WTC11 (cell line): ENCODE data around the gene GTF3C6. TPM values are rescaled to one million over a fixed set of nuclear protein-coding genes. Genes with fewer than 3 reads are reported as not detected.
A peak's percentile ranks its signal among the peaks of the same experiment; 100 is the strongest.

Experiments used
- ATAC-seq: fragments of 200-7000 bp; cut with Tn5 transposase; 2 replicates; pipeline ENCODE4 v1.10.0; 2021; ENCODE audit warnings: mild to moderate bottlenecking, moderate library complexity
- CTCF ChIA-PET: fragments of 300-600 bp; sonication (Branson Sonifier 250); formaldehyde crosslinking; loops from one replicate; lab custom pipeline; 2021; ENCODE audit warnings: antibody characterized with exemption; lab: Charles Lee
- POLR2A ChIA-PET: fragments of 350-600 bp; sonication (Branson Sonifier 250); formaldehyde crosslinking; loops from one replicate; lab custom pipeline; 2021; ENCODE audit warnings: antibody characterized with exemption; lab: Charles Lee
- DNase-seq: peaks from one replicate; pipeline ENCODE4 v3.0.0; 2021; ENCODE audit warnings: low spot score
- H3K27ac Mint-ChIP-seq: 2 replicates; pipeline ENCODE4 v1.8.0; 2021; ENCODE audit warnings: mixed read lengths
- H3K27me3 Mint-ChIP-seq: 2 replicates; pipeline ENCODE4 v1.8.0; 2021; ENCODE audit warnings: low read depth, mild to moderate bottlenecking, moderate library complexity, mixed read lengths
- H3K36me3 Mint-ChIP-seq: 2 replicates; pipeline ENCODE4 v1.8.0; 2021; ENCODE audit warnings: mixed read lengths
- H3K4me1 Mint-ChIP-seq: 2 replicates; pipeline ENCODE4 v1.8.0; 2022; ENCODE audit warnings: mixed read lengths
- H3K4me3 Mint-ChIP-seq: 2 replicates; pipeline ENCODE4 v1.8.0; 2021; ENCODE audit warnings: mild to moderate bottlenecking, moderate library complexity, mixed read lengths
- H3K9me3 Mint-ChIP-seq: 2 replicates; pipeline ENCODE4 v1.8.0; 2021; ENCODE audit warnings: mixed read lengths
- CTCF ChIP-seq: fragments of 200-600 bp; IDR thresholded peaks from 2 replicates; pipeline ENCODE4 v1.8.0; 2022; ENCODE audit warnings: antibody characterized with exemption
- FOXK1 ChIP-seq: sonication (generic); formaldehyde crosslinking; IDR thresholded peaks from 2 replicates; pipeline ENCODE4 v1.8.0; 2022; ENCODE audit warnings: mild to moderate bottlenecking, moderate library complexity, missing genetic modification reagents
- FOXP4 ChIP-seq: sonication (generic); formaldehyde crosslinking; IDR thresholded peaks from 2 replicates; pipeline ENCODE4 v1.8.0; 2022; ENCODE audit warnings: mild to moderate bottlenecking, missing genetic modification reagents
- GABPB1 ChIP-seq: sonication (generic); formaldehyde crosslinking; IDR thresholded peaks from 2 replicates; pipeline ENCODE4 v1.8.1; 2023; ENCODE audit warnings: mild to moderate bottlenecking, missing genetic modification reagents
- GRHL2 ChIP-seq: fragments of 250-450 bp; sonication (Bioruptor Pico); IDR thresholded peaks from 2 replicates; pipeline ENCODE4 v1.8.0; 2022; ENCODE audit warnings: mild to moderate bottlenecking, moderate library complexity; ENCODE audit not compliant: insufficient replicate concordance, severe bottlenecking
- HMGXB4 ChIP-seq: sonication (generic); formaldehyde crosslinking; IDR thresholded peaks from 2 replicates; pipeline ENCODE4 v1.8.1; 2023; ENCODE audit warnings: mild to moderate bottlenecking, moderate library complexity, missing genetic modification reagents
- IRF1 ChIP-seq: sonication (generic); formaldehyde crosslinking; IDR thresholded peaks from 2 replicates; pipeline ENCODE4 v1.8.0; 2023; ENCODE audit warnings: missing genetic modification reagents
- MXD4 ChIP-seq: fragments of 250-450 bp; sonication (Bioruptor Pico); IDR thresholded peaks from 2 replicates; pipeline ENCODE4 v1.8.0; 2021; ENCODE audit warnings: mild to moderate bottlenecking, moderate library complexity, borderline replicate concordance
- PRDM15 ChIP-seq: sonication (generic); formaldehyde crosslinking; IDR thresholded peaks from 2 replicates; pipeline ENCODE4 v1.8.0; 2022; ENCODE audit warnings: missing genetic modification reagents
- TEAD1 ChIP-seq: sonication (generic); formaldehyde crosslinking; IDR thresholded peaks from 2 replicates; pipeline ENCODE4 v1.8.0; 2022; ENCODE audit warnings: mild to moderate bottlenecking, missing genetic modification reagents
- ZMAT4 ChIP-seq: fragments of 250-450 bp; sonication (Bioruptor Pico); IDR thresholded peaks from 2 replicates; pipeline ENCODE4 v1.9.0; 2021; ENCODE audit warnings: mild to moderate bottlenecking
- ZNF219 ChIP-seq: sonication (generic); formaldehyde crosslinking; IDR thresholded peaks from 2 replicates; pipeline ENCODE4 v1.8.0; 2023; ENCODE audit warnings: missing genetic modification reagents, mild to moderate bottlenecking, borderline replicate concordance
- ZNF416 ChIP-seq: fragments of 250-450 bp; sonication (Bioruptor Pico); IDR thresholded peaks from 2 replicates; pipeline ENCODE4 v1.9.0; 2021; ENCODE audit warnings: mild to moderate bottlenecking, inconsistent platforms
- ZNF512 ChIP-seq: sonication (generic); formaldehyde crosslinking; IDR thresholded peaks from 2 replicates; pipeline ENCODE4 v1.8.1; 2022; ENCODE audit warnings: missing genetic modification reagents, borderline replicate concordance
- ZNF671 ChIP-seq: fragments of 250-450 bp; sonication (Bioruptor Pico); IDR thresholded peaks from 2 replicates; pipeline ENCODE4 v1.8.0; 2021; ENCODE audit warnings: mild to moderate bottlenecking
- total RNA-seq: library from RNA; stranded (reverse); gene quantifications from 3 replicates; pipeline ENCODE4 v1.2.3, GENCODE V29; 2021

The GTF3C6 gene
- total RNA-seq, 1 experiment from 2014 or later: 69.0 TPM

GRCh38 chr6:110951986-110952794 is 6.3 kb upstream of the GTF3C6 start:
- Mint-ChIP-seq H3K4me1 (peaks cover 2% of the 10 kb centered on the region; the same call in 1 of the 2 replicates), H3K4me3 (no peak overlapping the region), H3K36me3 (no peaks in the 10 kb centered on the region), H3K27me3 (no peaks in the 10 kb centered on the region), H3K9me3 (no peaks in the 10 kb centered on the region), H3K27ac (no peak overlapping the region)
- TF ChIP-seq MXD4 (CRISPR knock-in tag) (no peak), ZMAT4 (no peak), ZNF671 (CRISPR knock-in tag) (no peak), FOXK1 (CRISPR knock-in tag) (no peak), HMGXB4 (no peak), FOXP4 (CRISPR knock-in tag) (no peak), IRF1 (no peak), GABPB1 (peak; percentile 94)
- DNase-seq (no peak), ATAC-seq (no peak)
- POLR2A ChIA-PET: interaction anchor here (0.7 kb wide), 1 partner anchor 255 kb away, joined by 3 read pairs; no protein-coding TSS in a partner anchor
- CTCF ChIA-PET: no interaction called here

GRCh38 chr6:110953633-110954303 is 4.7 kb upstream of the GTF3C6 start:
- Mint-ChIP-seq H3K4me1 (peaks cover 6% of the 10 kb centered on the region), H3K36me3 (no peaks in the 10 kb centered on the region)
- no peak for DNase-seq
- POLR2A ChIA-PET: no interaction called here
- no peak for TF ChIP-seq PRDM15 (CRISPR knock-in tag)
- no peak for TF ChIP-seq ZNF512 (CRISPR knock-in tag)
- no peak for TF ChIP-seq CTCF
- TF ChIP-seq TEAD1: no peak
- TF ChIP-seq ZNF416 (CRISPR knock-in tag): no peak
- TF ChIP-seq GRHL2 (CRISPR knock-in tag): no peak
- no peak for TF ChIP-seq ZNF219
- TF ChIP-seq, all 79 proteins: peak for 0
- no peaks in the 10 kb centered on the region for H3K27me3 Mint-ChIP-seq
- H3K9me3 Mint-ChIP-seq: no peaks in the 10 kb centered on the region
- H3K27ac Mint-ChIP-seq: no peak overlapping the region
- no peak for ATAC-seq
- CTCF ChIA-PET: no interaction called here
- no peak overlapping the region for H3K4me3 Mint-ChIP-seq
